ENCODE measurements around the gene ZNF565.
"Not testable (repeated sequence)": the region's sequence is repeated elsewhere in the genome, so short reads cannot be mapped to it uniquely, and the experiment has no call there.

The ZNF565 gene

GRCh38 chr19:36214386-36215275 lies at the start of gene ZNF565, which contains the start of gene ZNF146:
Gene ZNF565 (minus strand): TSS chr19:36214665. CDS start chr19:36201985, 12,680 bp downstream.
Gene ZNF146 (plus strand): TSS chr19:36215106. CDS start chr19:36236441, 21,335 bp downstream.
- peak; percentile 89 for DNase-seq (ENCODE audit: low read depth)

GRCh38 chr19:36259211-36259610 lies 44.7 kb upstream of the ZNF565 start:
- no peak for DNase-seq (ENCODE audit: low read depth)

DNA sequence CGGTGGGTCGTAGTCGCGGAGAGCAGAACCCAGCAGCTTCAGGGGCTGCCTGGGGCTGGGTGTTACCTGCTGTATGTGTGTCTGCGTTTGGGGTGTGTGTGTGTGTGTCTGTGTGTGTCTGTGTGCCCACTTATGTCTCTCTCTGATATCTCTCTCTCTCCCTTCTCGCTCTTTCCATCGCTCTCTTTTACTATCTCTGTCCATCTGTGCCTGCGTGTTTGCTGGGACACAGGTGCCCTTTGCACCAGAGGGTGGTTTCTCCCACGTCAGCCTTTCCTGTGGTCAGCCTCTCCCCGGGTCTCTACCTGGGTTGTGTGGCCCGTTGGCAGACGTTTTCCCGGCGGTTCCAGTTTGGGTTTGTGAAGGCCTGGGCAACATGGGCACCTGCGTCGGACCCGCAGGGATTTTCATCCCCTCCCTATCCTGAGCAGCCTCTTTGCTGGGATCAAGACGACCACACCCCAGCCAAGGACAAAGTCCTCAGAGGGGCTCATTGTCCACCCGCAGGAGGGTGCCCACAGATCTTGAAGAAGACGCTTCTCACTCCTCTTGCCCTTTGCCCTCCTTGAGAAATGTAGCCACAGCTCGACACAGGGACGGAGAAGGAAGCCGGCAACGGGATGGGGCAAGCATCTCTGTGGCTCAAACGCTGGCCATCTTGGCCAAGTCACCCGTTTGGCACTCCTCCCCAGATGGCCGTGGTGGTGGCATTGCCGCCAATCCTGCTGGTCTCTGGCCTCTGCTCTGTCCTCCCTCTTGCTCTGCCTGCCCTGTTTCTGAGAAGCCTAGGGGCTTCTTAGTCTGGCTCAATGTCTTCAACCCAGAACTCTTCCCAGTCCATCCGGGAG lies 43.8 kb upstream of the ZNF565 start:
- DNase-seq (ENCODE audit: low read depth), result no peak

GRCh38 chr19:36257520-36257876 lies 43.0 kb upstream of the ZNF565 start:
- DNase-seq (ENCODE audit: low read depth), result no peak

DNA sequence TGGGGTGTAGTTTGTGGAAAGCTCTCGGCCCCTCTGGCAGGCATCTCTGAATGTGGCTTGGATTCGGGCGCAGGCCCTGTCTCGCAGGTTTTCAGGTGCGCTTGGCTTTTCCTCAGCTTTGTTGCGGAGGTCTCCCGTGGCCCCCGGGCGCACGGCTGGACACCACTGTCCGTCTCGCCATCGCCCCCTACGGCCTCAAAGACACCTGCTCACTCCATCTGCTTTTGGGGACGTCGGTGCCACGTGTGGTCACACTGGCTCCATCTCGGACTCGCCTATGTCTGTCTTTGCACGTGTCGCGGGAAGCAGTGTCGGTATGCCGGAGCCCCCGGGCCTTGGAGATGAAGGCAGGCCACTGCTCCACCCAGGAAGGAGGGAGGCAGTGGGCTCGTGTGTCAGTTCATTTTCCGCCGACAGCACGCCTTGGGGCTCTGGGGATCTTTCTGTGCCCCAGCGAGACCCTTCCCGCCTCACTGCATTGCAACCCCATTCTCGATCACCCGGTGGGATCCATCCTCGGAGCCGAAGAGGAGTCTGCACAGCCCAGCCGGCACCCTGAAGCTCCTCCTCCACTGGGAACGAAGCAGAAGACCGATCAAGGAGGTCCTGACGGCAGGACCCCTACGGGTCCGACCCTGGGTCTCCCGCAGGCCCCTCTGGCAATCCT lies 42.5 kb upstream of the ZNF565 start:
- DNase-seq (ENCODE audit: low read depth), result no peak

GRCh38 chr19:36256064-36256463 lies 41.6 kb upstream of the ZNF565 start:
- DNase-seq (ENCODE audit: low read depth), result no peak

DNA sequence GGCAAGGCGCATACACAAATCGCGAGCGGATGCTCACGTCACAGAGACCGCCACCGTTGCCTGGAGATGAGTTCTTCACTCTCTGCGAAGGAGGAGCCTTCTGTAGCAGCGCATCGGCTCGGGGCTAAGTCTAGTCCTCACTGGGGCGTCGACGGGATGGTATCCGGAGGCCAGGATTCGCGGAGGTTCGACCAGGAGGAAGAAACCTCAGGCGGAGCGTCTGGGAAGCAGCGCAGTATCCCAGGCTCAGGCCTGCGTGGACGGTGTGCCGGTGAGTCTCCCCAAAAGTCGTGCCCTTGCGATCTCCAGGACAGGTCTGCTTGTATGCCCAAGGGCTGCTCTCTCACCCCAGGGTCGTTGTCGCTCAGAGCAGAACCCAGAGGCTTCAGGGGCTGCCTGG lies 40.9 kb upstream of the ZNF565 start:
- DNase-seq (ENCODE audit: low read depth), result no peak

DNA sequence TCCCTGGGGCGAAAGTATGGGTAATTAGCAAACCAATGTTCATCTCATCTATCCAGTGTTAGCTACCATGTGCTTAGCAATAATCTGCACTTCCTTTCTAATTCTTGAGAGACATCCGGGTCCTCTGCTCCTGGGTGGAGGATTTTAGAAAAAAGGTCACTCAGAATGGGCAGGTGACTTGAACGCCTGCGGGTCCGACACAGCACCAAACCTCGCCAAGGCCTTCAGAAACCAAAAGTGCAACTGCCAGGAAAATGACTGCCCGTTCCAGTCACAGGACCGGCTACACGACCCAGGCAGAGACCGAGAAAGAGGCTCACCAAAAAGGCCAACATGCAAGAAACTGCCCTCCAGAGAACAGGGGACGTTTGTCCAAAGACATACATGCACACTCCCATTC lies 40.4 kb upstream of the ZNF565 start:
- DNase-seq (ENCODE audit: low read depth), result no peak

DNA sequence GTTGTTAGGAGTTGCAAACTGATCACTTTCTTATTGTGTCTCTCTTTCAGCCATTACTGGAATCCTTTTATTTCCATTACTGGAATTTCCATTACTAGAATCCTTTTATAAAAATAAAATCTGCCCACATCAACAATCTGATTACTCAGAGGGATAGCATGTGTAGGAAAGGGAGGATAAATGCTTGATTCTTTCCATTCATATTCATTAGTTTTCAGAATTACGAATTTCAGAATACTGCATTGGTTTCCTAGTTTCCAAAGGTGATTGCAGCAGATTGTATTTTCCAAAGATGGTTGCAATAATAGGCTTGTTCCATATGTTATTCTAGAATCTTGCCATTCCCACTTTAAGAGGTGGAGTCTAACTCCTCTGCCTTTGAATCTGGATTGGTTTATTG lies 37.6 kb upstream of the ZNF565 start:
- no peak for DNase-seq (ENCODE audit: low read depth)

DNA sequence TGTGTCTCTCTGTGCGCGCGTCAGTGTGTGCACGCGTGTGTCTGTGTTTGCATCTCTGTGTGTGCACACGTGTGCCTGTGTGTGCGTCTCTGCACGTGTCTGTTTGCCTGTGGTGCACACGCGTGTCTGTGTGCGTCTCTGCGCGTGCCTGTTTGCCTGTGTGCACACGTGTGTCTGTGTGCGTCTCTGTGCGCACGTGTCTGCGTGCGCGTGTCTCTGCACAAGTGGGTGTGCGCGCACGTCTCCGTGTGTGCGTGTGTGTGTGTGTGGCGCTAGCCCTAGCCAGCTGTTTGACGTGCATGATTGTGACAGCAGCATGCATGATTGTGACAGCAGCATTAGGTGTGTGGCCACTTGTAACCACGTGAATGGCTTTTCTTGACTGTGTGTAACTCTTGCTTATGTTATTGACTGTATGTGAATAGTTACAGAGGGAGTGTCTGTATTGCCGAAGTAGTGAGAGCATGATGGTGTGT lies 31.6 kb upstream of the ZNF565 start:
- no peak for DNase-seq (ENCODE audit: low read depth)

DNA sequence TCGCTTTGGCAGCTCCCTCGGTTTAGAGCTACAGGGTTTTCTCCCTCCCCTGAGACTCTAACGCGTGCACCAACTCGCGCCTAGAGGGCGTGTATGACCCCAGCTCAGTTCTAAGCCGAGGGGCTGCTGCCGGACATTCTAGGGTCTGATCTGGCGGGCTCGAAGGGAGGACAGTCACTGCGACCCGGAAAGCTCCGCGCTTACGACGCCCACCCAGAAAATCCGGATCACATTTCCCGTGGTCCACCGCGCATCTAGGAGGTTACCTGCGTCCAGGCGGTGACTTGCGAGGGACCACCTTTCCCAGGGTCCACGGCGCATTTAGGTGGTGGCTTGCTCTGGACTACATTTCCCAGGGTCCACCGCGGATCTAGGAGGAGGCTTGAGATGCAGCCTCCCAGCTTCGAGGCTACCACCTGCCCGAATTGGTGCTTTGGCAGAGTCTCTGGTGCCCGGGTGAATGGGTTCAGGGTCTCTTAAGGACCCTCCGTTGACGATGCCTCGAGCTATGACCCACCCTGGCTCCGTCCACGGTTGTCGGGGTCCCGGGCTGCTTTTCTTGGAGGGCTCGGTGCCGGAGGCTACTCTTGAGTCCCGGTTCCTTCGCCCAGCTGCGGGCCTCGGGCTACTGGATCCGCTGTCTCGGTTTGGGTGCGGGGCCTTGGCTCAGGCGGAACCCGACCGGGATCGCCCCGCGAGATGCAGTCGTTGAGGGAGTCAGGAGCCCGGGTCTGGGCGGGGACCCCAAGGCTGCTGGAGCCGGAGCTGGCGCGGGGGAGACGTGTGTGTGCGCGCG lies 30.9 kb upstream of the ZNF565 start:
- no peak for DNase-seq (ENCODE audit: low read depth)

DNA sequence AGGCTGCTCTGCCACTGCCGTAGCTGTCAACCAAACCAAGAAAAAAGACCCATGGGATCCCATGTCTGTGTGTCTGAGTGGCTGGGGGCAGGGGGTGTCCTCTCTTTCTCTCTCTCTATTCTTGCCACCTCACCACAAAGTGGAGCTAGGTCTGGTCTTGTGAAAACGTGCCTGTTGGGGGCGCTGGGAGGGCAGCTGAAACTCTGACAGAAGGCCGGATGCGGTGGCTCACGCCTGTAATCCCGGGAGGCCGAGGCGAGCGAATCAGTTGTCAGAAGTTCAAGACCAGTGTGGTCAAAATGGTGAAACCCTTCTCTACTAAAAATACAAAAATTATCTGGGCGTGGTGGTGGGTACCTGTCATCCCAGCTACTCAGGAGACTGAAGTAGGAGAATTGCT lies 29.6 kb upstream of the ZNF565 start:
- DNase-seq (ENCODE audit: low read depth), result no peak

DNA sequence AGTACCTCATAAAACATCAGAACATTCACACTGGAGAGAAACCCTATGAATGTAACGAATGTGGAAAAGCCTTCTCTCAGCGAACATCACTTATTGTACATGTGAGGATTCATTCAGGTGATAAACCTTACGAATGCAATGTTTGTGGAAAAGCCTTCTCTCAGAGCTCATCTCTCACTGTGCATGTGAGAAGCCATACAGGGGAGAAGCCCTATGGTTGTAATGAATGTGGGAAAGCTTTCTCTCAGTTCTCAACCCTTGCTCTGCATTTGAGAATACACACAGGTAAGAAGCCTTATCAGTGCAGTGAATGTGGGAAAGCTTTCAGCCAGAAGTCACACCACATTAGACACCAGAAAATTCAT lies 22.5 kb upstream of the ZNF565 start:
- DNase-seq (ENCODE audit: low read depth), result no peak

- no peak for DNase-seq (ENCODE audit: low read depth)
These were observed 22.0 kb upstream of the ZNF565 start for GRCh38 chr19:36236304-36236945.

- DNase-seq (ENCODE audit: low read depth), result not testable (repeated sequence)
These were observed 19.2 kb upstream of the ZNF565 start for GRCh38 chr19:36233626-36234025.

DNA sequence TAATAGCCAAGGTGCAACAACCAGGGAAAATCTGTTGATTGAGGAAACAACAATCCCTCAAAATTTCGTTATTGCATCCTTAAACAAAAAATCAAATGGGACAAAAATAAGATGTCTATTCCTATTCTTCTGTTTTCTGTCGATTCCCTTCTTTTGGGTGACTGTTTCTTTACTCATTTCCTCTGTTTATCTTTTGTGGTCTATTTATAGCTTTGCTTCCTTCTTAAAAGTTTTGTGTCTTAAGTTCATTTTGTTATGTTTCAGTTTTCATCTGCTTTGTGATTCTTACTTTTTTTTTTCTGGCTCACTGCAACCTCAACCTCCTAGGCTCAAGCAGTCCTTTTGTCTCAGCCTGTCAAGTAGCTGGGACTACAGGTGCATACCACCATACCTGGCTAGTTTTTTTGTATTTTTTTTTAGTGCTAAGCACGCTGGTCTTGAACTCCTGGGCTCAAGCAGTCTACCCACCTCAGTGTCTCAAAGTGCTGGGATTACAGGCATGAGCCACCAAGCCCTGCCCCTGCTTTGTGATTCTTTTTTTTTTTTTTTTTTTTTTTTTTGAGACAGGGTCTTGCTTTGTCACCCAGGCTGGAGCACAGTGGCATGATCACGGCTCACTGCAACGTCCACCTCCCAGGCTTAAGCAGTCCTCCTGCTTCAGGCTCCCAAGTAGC lies 10.9 kb upstream of the ZNF565 start:
- DNase-seq (ENCODE audit: low read depth), result no peak

GRCh38 chr19:36222503-36222902 lies 8.0 kb upstream of the ZNF565 start:
- no peak for DNase-seq (ENCODE audit: low read depth)

DNA sequence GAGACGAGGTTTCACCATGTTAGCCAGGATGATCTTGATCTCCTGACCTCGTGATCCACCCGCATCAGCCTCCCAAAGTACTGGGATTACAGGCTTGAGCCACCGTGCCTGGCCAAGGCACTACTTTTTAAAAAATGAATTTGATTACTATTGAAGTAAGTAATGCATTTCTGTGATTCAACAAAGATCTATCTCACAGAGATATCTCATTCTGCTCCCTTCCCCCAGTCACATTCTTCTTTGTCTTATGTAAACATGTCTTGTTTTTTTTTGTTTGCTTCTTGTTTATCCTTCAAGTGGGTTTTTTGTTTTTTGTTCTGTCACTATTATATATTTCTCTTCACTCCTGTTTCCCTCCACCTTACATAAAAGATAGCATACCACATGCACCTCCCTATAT lies 7.0 kb upstream of the ZNF565 start:
- no peak for DNase-seq (ENCODE audit: low read depth)

DNA sequence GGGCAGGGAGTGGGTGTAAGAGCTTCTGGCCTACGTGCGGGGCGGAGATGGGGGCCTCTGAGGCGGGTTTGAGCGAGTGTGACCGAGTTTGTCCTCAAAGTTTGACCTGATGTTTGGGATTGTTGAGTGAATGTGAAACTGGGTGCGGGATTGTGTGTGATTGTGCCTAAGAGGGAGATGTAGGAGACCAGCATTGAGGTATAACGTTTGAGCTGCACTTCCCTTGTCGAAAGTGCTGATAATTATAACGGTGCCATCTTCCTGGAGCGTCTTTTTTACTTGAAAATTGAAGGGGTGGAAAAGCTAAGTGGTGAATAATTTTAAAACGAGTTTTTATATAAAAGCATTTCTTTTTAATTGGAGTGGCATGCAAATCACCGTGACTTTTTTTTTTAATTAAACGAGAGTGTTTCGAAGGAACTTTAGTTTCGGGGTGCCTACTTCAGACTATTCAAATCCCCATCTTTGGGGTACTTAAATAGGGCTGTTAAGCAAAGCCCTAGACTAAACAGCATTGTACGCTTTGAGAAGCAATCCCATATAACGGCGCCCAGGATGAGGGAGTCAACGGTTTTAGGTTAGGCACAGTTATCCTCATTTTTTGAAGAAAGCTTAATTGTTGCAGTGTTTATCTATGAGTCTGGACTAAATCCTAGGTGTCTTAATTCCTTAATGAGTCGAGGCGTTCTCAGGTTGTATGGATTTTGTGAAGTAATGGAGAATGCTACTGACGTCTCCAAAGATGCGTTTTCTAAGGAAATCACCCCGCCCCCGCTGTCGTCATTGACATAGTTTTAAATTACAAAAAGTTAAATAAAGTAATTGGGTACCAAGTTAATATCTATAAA lies 1.0 kb upstream of the ZNF565 start:
- DNase-seq (ENCODE audit: low read depth), result no peak

DNA sequence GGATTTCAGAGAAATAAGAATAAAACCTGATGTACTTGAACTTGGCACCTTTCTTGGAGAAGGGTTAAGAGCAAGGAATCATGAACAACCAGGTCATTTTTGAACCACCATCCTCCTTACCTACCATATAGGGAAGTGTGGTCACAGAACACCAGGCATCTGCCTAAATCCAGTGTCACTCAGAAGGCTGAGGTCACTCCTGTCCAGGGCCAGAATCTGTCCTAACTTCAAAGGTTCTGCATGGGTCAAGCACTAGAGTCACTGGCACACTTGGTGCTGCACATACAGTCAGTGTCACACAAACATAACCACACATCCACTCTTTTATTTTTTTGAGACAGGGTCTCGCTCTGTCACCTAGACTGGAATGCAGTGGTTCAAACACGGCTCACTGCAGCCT lies 1.6 kb downstream of the ZNF565 start:
- no peak for DNase-seq (ENCODE audit: low read depth)

Data from stimulated activated CD8-positive, alpha-beta memory T cell treated with anti-CD3 and anti-CD28 coated beads, Interleukin-15, amount 100 ng/mL, for 24 hours (primary cell).